Measurements from ENCODE around the gene PNMA6A. TPM values are rescaled to one million over a fixed set of nuclear protein-coding genes. Genes with fewer than 3 reads are reported as not detected.
"Not testable (repeated sequence)": the region's sequence is repeated elsewhere in the genome, so short reads cannot be mapped to it uniquely, and the experiment has no call there.

Gene PNMA6A
- total RNA-seq, 2 donors from 2014 or later, result 1.3 to 2.1 TPM

DNA sequence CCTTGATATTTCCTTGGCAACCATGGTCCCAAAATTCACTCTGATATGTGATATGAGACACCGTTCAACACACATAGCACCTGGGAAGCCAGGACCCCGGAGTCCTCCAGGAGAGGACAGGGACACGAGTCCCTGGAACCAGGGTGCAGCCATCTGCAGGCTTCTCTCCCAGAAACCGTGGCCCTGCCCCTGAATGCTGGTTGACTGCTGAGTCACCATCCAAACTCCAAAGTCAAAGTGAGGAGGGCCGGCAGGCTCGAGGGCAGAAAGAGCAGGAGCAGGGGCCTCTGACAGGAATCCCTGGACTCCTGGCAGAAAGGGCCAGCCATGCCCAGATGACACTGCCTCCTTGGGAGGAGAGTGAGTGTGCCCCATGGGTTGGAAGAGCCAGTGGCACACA lies 6.9 kb upstream of the PNMA6A start:
- DNase-seq (no peak), ATAC-seq (no peak)
- Histone ChIP-seq H3K27ac (no peak overlapping the region), H3K4me3 (no peak overlapping the region), H3K27me3 (no peaks in the 10 kb centered on the region), H3K4me1 (no peaks in the 10 kb centered on the region), H3K36me3 (replicated peaks in 1 of 2; ENCODE audit: insufficient read depth in 1 of 2, low read depth in 2 of 2) (no peaks in the 10 kb centered on the region), H3K9me3 (no peaks in the 10 kb centered on the region)
- 54% methylated on average over 5 of the region's 6 CpGs; no CpG with 5 or more reads in 1 of the 2 donors for WGBS, 2 donors
- intact Hi-C loops (cut with DNase I), result no loop called here
- TF ChIP-seq POLR2A (IDR thresholded peaks at IDR 0.05), result no peak
- TF ChIP-seq, protein P1, sequence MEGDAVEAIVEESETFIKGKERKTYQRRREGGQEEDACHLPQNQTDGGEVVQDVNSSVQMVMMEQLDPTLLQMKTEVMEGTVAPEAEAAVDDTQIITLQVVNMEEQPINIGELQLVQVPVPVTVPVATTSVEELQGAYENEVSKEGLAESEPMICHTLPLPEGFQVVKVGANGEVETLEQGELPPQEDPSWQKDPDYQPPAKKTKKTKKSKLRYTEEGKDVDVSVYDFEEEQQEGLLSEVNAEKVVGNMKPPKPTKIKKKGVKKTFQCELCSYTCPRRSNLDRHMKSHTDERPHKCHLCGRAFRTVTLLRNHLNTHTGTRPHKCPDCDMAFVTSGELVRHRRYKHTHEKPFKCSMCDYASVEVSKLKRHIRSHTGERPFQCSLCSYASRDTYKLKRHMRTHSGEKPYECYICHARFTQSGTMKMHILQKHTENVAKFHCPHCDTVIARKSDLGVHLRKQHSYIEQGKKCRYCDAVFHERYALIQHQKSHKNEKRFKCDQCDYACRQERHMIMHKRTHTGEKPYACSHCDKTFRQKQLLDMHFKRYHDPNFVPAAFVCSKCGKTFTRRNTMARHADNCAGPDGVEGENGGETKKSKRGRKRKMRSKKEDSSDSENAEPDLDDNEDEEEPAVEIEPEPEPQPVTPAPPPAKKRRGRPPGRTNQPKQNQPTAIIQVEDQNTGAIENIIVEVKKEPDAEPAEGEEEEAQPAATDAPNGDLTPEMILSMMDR (IDR thresholded peaks at IDR 0.05), result no peak

DNA sequence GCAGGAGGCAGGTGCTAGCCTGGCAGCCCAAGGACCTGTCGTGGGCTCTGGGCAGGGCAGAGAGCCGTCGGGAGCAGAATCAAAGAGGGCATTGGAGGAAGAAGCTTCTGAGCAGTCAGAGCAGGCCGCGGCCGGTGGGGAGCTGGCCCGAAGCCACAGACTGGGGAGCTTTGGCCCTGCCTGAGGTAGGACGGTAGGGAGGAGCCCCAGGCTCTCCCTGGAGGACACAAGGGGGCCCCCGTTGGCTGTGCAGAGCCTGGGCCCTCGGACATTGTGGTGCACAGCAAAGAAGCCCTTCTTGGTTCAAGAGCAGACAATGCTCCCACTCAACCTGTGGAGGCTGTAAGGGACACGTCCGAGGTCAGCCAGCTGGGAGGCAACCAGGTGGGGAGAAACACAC lies 5.9 kb upstream of the PNMA6A start:
- H3K9me3 ChIP-seq; H3K27ac ChIP-seq; intact Hi-C loops (cut with DNase I); H3K36me3 ChIP-seq (replicated peaks in 1 of 2; ENCODE audit: insufficient read depth in 1 of 2, low read depth in 2 of 2); H3K27me3 ChIP-seq; DNase-seq; H3K4me1 ChIP-seq; ATAC-seq; H3K4me3 ChIP-seq: not testable (repeated sequence)
- WGBS, 2 donors, result no CpG with 5 or more reads among the region's 12 CpGs

DNA sequence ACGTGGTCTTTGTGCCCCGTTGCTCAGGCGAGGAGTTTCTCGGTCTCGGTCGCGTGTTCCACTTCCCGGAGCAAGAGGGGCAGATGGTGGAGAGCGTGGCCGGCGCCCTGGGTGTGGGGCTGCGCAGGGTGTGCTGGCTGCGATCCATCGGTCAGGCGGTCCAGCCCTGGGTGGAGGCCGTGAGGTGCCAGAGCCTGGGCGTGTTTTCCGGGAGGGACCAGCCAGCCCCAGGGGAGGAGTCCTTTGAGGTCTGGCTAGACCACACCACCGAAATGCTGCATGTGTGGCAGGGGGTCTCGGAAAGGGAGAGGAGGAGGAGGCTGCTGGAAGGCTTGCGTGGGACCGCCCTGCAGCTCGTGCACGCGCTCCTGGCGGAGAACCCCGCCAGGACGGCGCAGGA lies 1.1 kb downstream of the PNMA6A start:
- DNase-seq; H3K36me3 ChIP-seq (replicated peaks in 1 of 2; ENCODE audit: insufficient read depth in 1 of 2, low read depth in 2 of 2): not testable (repeated sequence)

DNA sequence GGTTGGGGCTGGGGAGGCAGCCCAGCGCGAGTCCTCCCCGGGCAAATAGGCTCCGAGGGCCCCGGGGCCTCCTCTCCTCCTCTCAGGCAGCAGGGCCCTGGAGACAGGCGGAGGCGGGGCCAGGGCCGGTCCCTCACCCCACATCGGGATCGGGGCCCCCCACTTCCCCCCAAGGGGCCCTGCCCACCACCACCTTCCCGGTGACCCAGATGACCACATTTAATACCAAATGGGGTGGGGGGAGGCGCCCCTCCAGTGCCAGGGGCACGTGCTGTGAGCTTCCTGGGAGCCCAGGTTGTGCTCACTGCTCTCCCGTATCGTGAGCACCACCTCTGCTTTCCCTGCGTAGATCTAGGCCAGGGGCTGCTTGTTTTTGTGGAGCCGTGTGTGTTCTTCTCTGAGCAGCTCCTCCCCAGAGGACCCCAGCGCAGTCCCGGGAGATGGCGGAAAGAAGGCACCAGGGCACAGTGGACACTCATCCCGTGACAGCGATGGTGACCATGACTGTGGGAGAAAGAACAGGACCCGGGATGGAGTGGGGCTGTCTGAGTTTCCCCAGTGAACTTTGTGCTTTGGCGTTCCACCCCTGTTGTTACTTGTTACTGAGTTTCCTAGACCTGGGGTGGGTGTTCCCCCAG lies 2.1 kb downstream of the PNMA6A start:
- WGBS, 2 donors, result 85% methylated on average over 12 of the region's 24 CpGs; no CpG with 5 or more reads in 1 of the 2 donors
- H3K4me1 ChIP-seq, result no peaks in the 10 kb centered on the region

More for the DNA sequence above, 1.1 kb downstream of the PNMA6A start:
- H3K9me3 ChIP-seq; intact Hi-C loops (cut with DNase I); H3K27ac ChIP-seq; H3K27me3 ChIP-seq; ATAC-seq; H3K4me3 ChIP-seq; H3K4me1 ChIP-seq: not testable (repeated sequence)
- no CpG with 5 or more reads among the region's 29 CpGs for WGBS, 2 donors

DNA sequence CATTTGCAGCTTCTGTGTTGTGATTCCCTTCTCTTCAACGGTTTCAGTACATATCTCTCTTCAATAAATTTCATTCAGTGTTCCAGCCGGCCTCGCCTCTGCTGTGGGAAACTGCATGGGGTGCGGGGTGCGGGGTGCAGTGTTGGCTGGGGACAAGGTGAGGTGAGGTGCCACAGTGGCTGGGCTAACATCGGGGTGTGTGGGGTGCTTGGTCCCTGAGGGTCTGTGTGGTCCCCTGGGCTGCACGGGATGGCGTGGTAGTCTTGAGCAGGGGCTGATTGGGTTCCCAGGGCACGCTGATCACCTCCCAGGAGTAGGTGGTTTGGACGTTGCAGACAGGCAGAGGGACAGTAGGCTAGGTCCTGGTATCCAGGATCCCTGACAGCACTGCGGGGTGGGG lies 2.7 kb downstream of the PNMA6A start:
- no peak for TF ChIP-seq POLR2A (IDR thresholded peaks at IDR 0.05)
- TF ChIP-seq, protein P1 (IDR thresholded peaks at IDR 0.05), result no peak
- H3K9me3 ChIP-seq, result no peaks in the 10 kb centered on the region
- no peak overlapping the region for H3K27ac ChIP-seq
- no peaks in the 10 kb centered on the region for H3K4me1 ChIP-seq
- no peak overlapping the region for H3K4me3 ChIP-seq
- no peaks in the 10 kb centered on the region for H3K27me3 ChIP-seq
- no peaks in the 10 kb centered on the region for H3K36me3 ChIP-seq (replicated peaks in 1 of 2; ENCODE audit: insufficient read depth in 1 of 2, low read depth in 2 of 2)
- intact Hi-C loops (cut with DNase I), result no loop called here
- WGBS, 2 donors, result 43 to 91% methylated on average over 1 to 6 of the region's 11 CpGs
- DNase-seq (no peak), ATAC-seq (no peak)

More for the DNA sequence above, 2.1 kb downstream of the PNMA6A start:
- Histone ChIP-seq H3K27ac (no peak overlapping the region), H3K36me3 (replicated peaks in 1 of 2; ENCODE audit: insufficient read depth in 1 of 2, low read depth in 2 of 2) (no peaks in the 10 kb centered on the region), H3K4me3 (no peak overlapping the region), H3K9me3 (no peaks in the 10 kb centered on the region), H3K27me3 (no peaks in the 10 kb centered on the region)
- DNase-seq, result no peak
- intact Hi-C loops (cut with DNase I), result no loop called here
- no peak for ATAC-seq
- TF ChIP-seq, protein P1 (IDR thresholded peaks at IDR 0.05), result no peak
- TF ChIP-seq POLR2A (IDR thresholded peaks at IDR 0.05), result no peak

DNA sequence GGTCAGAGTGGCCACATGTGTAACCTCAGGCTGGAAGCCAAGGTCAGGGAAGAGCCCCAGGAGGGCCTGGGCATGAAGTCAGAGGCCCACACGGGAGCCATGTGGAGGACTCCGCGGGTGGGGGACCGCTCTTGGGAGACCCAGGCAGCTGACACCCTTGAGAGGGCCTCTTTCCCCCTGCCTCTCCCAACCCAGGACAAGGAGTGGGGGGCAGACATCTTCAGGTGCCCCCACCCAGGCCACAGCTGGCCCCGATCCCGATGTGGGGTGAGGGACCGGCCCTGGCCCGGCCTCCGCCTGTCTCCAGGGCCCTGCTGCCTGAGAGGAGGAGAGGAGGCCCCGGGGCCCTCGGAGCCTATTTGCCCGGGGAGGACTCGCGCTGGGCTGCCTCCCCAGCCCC lies 3.1 kb downstream of the PNMA6A start:
- 96% methylated on average over 4 of the region's 14 CpGs; no CpG with 5 or more reads in 1 of the 2 donors for WGBS, 2 donors
- H3K27me3 ChIP-seq, result no peaks in the 10 kb centered on the region
- H3K4me1 ChIP-seq, result no peaks in the 10 kb centered on the region
- no peaks in the 10 kb centered on the region for H3K9me3 ChIP-seq
- TF ChIP-seq POLR2A (IDR thresholded peaks at IDR 0.05), result no peak
- TF ChIP-seq, protein P1 (IDR thresholded peaks at IDR 0.05), result no peak
- intact Hi-C loops (cut with DNase I), result no loop called here
- no peak overlapping the region for H3K27ac ChIP-seq
- no peak overlapping the region for H3K4me3 ChIP-seq
- DNase-seq (no peak), ATAC-seq (no peak)
- no peaks in the 10 kb centered on the region for H3K36me3 ChIP-seq (replicated peaks in 1 of 2; ENCODE audit: insufficient read depth in 1 of 2, low read depth in 2 of 2)

DNA sequence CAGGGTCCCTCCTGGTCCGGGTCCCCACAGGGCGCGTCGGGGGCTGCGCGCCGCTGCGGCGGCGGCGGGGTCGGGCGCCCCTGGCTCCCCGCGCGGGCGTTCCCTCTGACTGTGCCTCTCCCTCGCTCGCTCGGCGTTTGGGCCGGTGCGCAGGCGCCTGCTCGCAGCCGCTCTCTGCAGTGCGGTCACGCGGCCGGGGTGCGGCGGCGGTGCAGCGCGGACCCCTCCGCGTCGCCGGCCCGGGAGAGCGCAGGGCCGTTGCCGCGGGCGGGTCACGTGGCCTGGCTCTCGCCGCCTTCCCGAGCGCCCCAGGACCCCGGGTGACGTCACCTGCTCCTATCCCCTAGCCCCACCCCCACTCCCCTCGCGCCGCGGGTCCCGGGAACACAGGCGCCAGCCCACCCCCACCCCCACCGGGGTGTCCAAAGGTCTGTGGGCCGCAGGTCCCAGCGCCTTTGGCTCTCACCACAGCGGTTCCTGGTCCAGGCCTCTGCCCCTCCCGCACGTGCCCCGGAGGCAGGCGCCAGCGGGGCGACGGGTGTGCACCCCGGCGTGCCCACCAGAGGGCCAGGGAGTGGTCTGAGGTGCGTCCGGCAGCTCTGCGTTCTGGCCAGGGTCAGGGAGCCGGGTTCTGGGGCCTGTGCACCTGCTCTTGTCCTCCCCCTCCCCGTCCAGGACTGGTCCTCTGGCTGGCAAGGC lies 5.3 kb downstream of the PNMA6A start:
- H3K4me1 ChIP-seq; DNase-seq; H3K27ac ChIP-seq; H3K4me3 ChIP-seq; intact Hi-C loops (cut with DNase I); H3K9me3 ChIP-seq; H3K36me3 ChIP-seq (replicated peaks in 1 of 2; ENCODE audit: insufficient read depth in 1 of 2, low read depth in 2 of 2); H3K27me3 ChIP-seq: not testable (repeated sequence)
- no CpG with 5 or more reads among the region's 76 CpGs for WGBS, 2 donors
- ATAC-seq, result peak; percentile 64

Data from body of pancreas (tissue), 4 donors.